WTC11 (cell line): Measurements from ENCODE around the gene CD164L2. TPM values are rescaled to one million over a fixed set of nuclear protein-coding genes. Genes with fewer than 3 reads are reported as not detected.

Source experiments
- ATAC-seq: fragments of 200-7000 bp; cut with Tn5 transposase; 2 replicates; pipeline ENCODE4 v1.10.0; 2021; ENCODE audit warnings: mild to moderate bottlenecking, moderate library complexity
- CTCF ChIA-PET: fragments of 300-600 bp; sonication (Branson Sonifier 250); formaldehyde crosslinking; loops from one replicate; lab custom pipeline; 2021; ENCODE audit warnings: antibody characterized with exemption; lab: Charles Lee
- POLR2A ChIA-PET: fragments of 350-600 bp; sonication (Branson Sonifier 250); formaldehyde crosslinking; loops from one replicate; lab custom pipeline; 2021; ENCODE audit warnings: antibody characterized with exemption; lab: Charles Lee
- DNase-seq: peaks from one replicate; pipeline ENCODE4 v3.0.0; 2021; ENCODE audit warnings: low spot score
- H3K27ac Mint-ChIP-seq: 2 replicates; pipeline ENCODE4 v1.8.0; 2021; ENCODE audit warnings: mixed read lengths
- H3K27me3 Mint-ChIP-seq: 2 replicates; pipeline ENCODE4 v1.8.0; 2021; ENCODE audit warnings: low read depth, mild to moderate bottlenecking, moderate library complexity, mixed read lengths
- H3K36me3 Mint-ChIP-seq: 2 replicates; pipeline ENCODE4 v1.8.0; 2021; ENCODE audit warnings: mixed read lengths
- H3K4me1 Mint-ChIP-seq: 2 replicates; pipeline ENCODE4 v1.8.0; 2022; ENCODE audit warnings: mixed read lengths
- H3K4me3 Mint-ChIP-seq: 2 replicates; pipeline ENCODE4 v1.8.0; 2021; ENCODE audit warnings: mild to moderate bottlenecking, moderate library complexity, mixed read lengths
- H3K9me3 Mint-ChIP-seq: 2 replicates; pipeline ENCODE4 v1.8.0; 2021; ENCODE audit warnings: mixed read lengths
- AR ChIP-seq: fragments of 250-450 bp; sonication (Bioruptor Pico); IDR thresholded peaks from 2 replicates; pipeline ENCODE4 v1.9.0; 2021; ENCODE audit warnings: mild to moderate bottlenecking
- ATF1 ChIP-seq: sonication (generic); formaldehyde crosslinking; IDR thresholded peaks from 2 replicates; pipeline ENCODE4 v1.8.1; 2023; ENCODE audit warnings: mild to moderate bottlenecking, moderate library complexity, missing genetic modification reagents
- E2F1 ChIP-seq: sonication (generic); formaldehyde crosslinking; IDR thresholded peaks from 2 replicates; pipeline ENCODE4 v1.8.0; 2022; ENCODE audit warnings: mild to moderate bottlenecking, missing genetic modification reagents
- FOXK1 ChIP-seq: sonication (generic); formaldehyde crosslinking; IDR thresholded peaks from 2 replicates; pipeline ENCODE4 v1.8.0; 2022; ENCODE audit warnings: mild to moderate bottlenecking, moderate library complexity, missing genetic modification reagents
- GABPB1 ChIP-seq: sonication (generic); formaldehyde crosslinking; IDR thresholded peaks from 2 replicates; pipeline ENCODE4 v1.8.1; 2023; ENCODE audit warnings: mild to moderate bottlenecking, missing genetic modification reagents
- HMGXB4 ChIP-seq: sonication (generic); formaldehyde crosslinking; IDR thresholded peaks from 2 replicates; pipeline ENCODE4 v1.8.1; 2023; ENCODE audit warnings: mild to moderate bottlenecking, moderate library complexity, missing genetic modification reagents
- JUN ChIP-seq: sonication (generic); formaldehyde crosslinking; IDR thresholded peaks from 2 replicates; pipeline ENCODE4 v1.8.0; 2023; ENCODE audit warnings: mild to moderate bottlenecking, missing genetic modification reagents
- KAT7 ChIP-seq: sonication (generic); formaldehyde crosslinking; IDR thresholded peaks from 2 replicates; pipeline ENCODE4 v1.8.1; 2023; ENCODE audit warnings: missing genetic modification reagents, mild to moderate bottlenecking, borderline replicate concordance
- NR3C1 ChIP-seq: sonication (generic); formaldehyde crosslinking; conservative IDR thresholded peaks from 2 replicates; pipeline ENCODE4 v1.8.1; 2023; ENCODE audit warnings: low read depth, mild to moderate bottlenecking, missing genetic modification reagents
- PRDM15 ChIP-seq: sonication (generic); formaldehyde crosslinking; IDR thresholded peaks from 2 replicates; pipeline ENCODE4 v1.8.0; 2022; ENCODE audit warnings: missing genetic modification reagents
- SP1 ChIP-seq: sonication (generic); formaldehyde crosslinking; conservative IDR thresholded peaks from 2 replicates; pipeline ENCODE4 v1.8.1; 2022; ENCODE audit warnings: missing genetic modification reagents
- TEAD1 ChIP-seq: sonication (generic); formaldehyde crosslinking; IDR thresholded peaks from 2 replicates; pipeline ENCODE4 v1.8.0; 2022; ENCODE audit warnings: mild to moderate bottlenecking, missing genetic modification reagents
- USF2 ChIP-seq: sonication (generic); formaldehyde crosslinking; IDR thresholded peaks from 2 replicates; pipeline ENCODE4 v1.8.1; 2023; ENCODE audit warnings: mild to moderate bottlenecking, missing genetic modification reagents, moderate library complexity
- ZBTB43 ChIP-seq: sonication (generic); formaldehyde crosslinking; IDR thresholded peaks from 2 replicates; pipeline ENCODE4 v1.8.1; 2023; ENCODE audit warnings: mild to moderate bottlenecking, missing genetic modification reagents
- ZNF396 ChIP-seq: fragments of 250-450 bp; sonication (Bioruptor Pico); IDR thresholded peaks from 2 replicates; pipeline ENCODE4 v1.8.0; 2021; ENCODE audit warnings: mild to moderate bottlenecking, moderate library complexity, borderline replicate concordance
- ZNF423 ChIP-seq: fragments of 250-450 bp; sonication (Bioruptor Pico); IDR thresholded peaks from 2 replicates; pipeline ENCODE4 v2.1.2; 2022; ENCODE audit warnings: mild to moderate bottlenecking, moderate library complexity
- ZNF532 ChIP-seq: fragments of 250-450 bp; sonication (Bioruptor Pico); IDR thresholded peaks from 2 replicates; pipeline ENCODE4 v1.9.0; 2021; ENCODE audit warnings: mild to moderate bottlenecking, borderline replicate concordance
- ZNF671 ChIP-seq: fragments of 250-450 bp; sonication (Bioruptor Pico); IDR thresholded peaks from 2 replicates; pipeline ENCODE4 v1.8.0; 2021; ENCODE audit warnings: mild to moderate bottlenecking
- total RNA-seq: library from RNA; stranded (reverse); gene quantifications from 3 replicates; pipeline ENCODE4 v1.2.3, GENCODE V29; 2021

Gene CD164L2
- total RNA-seq, 1 experiment from 2014 or later = 5.5 TPM

- POLR2A ChIA-PET = no interaction called here
- no peak for DNase-seq
- H3K4me3 Mint-ChIP-seq = no peak overlapping the region
- H3K27ac Mint-ChIP-seq = no peak overlapping the region
- H3K36me3 Mint-ChIP-seq = no peaks in the 10 kb centered on the region
- CTCF ChIA-PET = interaction anchor here (13.1 kb wide), 1 partner anchor 82 kb away, joined by 260 read pairs; no protein-coding TSS in a partner anchor
- ATAC-seq = no peak
- H3K9me3 Mint-ChIP-seq = no peaks in the 10 kb centered on the region
- peaks cover 4% of the 10 kb centered on the region; the same call in 1 of the 2 replicates for H3K4me1 Mint-ChIP-seq
- peaks cover 21% of the 10 kb centered on the region for H3K27me3 Mint-ChIP-seq
- TF ChIP-seq GABPB1 (CRISPR knock-in tag) (no peak), SP1 (no peak), KAT7 (no peak), NR3C1 (CRISPR knock-in tag) (no peak), E2F1 (no peak), ZNF532 (CRISPR knock-in tag) (no peak), ZNF396 (CRISPR knock-in tag) (no peak), USF2 (CRISPR knock-in tag) (no peak), ZNF671 (no peak), JUN (no peak), FOXK1 (CRISPR knock-in tag) (no peak), PRDM15 (no peak), ZNF423 (CRISPR knock-in tag) (no peak), TEAD1 (CRISPR knock-in tag) (no peak), HMGXB4 (CRISPR knock-in tag) (no peak), ZBTB43 (CRISPR knock-in tag) (no peak), ATF1 (CRISPR knock-in tag) (no peak), AR (CRISPR knock-in tag) (no peak)
Measured at GRCh38 chr1:27380224-27380623, 2.9 kb downstream of the CD164L2 start.
